CD1c-positive myeloid dendritic cell (primary cell): ENCODE measurements around the gene MAN1A2.
"Not testable (repeated sequence)": the region's sequence is repeated elsewhere in the genome, so short reads cannot be mapped to it uniquely, and the experiment has no call there.

Experiments used
- DNase-seq: peaks from one replicate; pipeline ENCODE4 v3.0.0-alpha.2; 2016; ENCODE audit errors: extremely low spot score

MAN1A2 gene

GRCh38 chr1:117367046-117368025, at the start of gene MAN1A2:
MAN1A2 (plus strand) TSS chr1:117367449; CDS start chr1:117368184, 735 bp downstream.
- peak; percentile 77 for DNase-seq

GRCh38 chr1:117318011-117318410, 49.2 kb upstream of the MAN1A2 start:
- no peak for DNase-seq

GRCh38 chr1:117318426-117318825, 48.8 kb upstream of the MAN1A2 start:
- no peak for DNase-seq

GRCh38 chr1:117320515-117320914, 46.7 kb upstream of the MAN1A2 start:
- DNase-seq, result no peak

GRCh38 chr1:117321680-117322609, 45.3 kb upstream of the MAN1A2 start:
- no peak for DNase-seq

- DNase-seq, result no peak
Observed at GRCh38 chr1:117324357-117324756, 42.9 kb upstream of the MAN1A2 start.

- not testable (repeated sequence) for DNase-seq
Observed at GRCh38 chr1:117326035-117326434, 41.2 kb upstream of the MAN1A2 start.

- no peak for DNase-seq
Observed at GRCh38 chr1:117327011-117327410, 40.2 kb upstream of the MAN1A2 start.

- DNase-seq, result no peak
Observed at GRCh38 chr1:117335376-117336086, 31.7 kb upstream of the MAN1A2 start.

GRCh38 chr1:117336088-117336817, 31.0 kb upstream of the MAN1A2 start:
- no peak for DNase-seq

GRCh38 chr1:117339866-117340700, 27.2 kb upstream of the MAN1A2 start:
- peak; percentile 7 for DNase-seq

GRCh38 chr1:117341123-117341522, 26.1 kb upstream of the MAN1A2 start:
- DNase-seq, result no peak

- no peak for DNase-seq
Observed at GRCh38 chr1:117342397-117342796, 24.9 kb upstream of the MAN1A2 start.

- no peak for DNase-seq
Observed at GRCh38 chr1:117346206-117346928, 20.9 kb upstream of the MAN1A2 start.

- no peak for DNase-seq
Observed at GRCh38 chr1:117347907-117348306, 19.3 kb upstream of the MAN1A2 start.

GRCh38 chr1:117352695-117353094, 14.6 kb upstream of the MAN1A2 start:
- DNase-seq, result not testable (repeated sequence)

- DNase-seq, result not testable (repeated sequence)
Observed at GRCh38 chr1:117357833-117358603, 9.2 kb upstream of the MAN1A2 start.

GRCh38 chr1:117358604-117358887, 8.7 kb upstream of the MAN1A2 start:
- DNase-seq, result not testable (repeated sequence)
